OCI-LY3 (cell line): ENCODE data around the gene CAPZA3.

Experiments used
- H2AFZ ChIP-seq: fragments of 200-600, 300-600 bp; shearing (Covaris generic); 2 replicates; pipeline ENCODE4 v1.6.0; 2014; ENCODE audit warnings: antibody characterized with exemption, low read depth, low read length
- H3K27ac ChIP-seq: fragments of 200-600, 300-600 bp; sonication (generic); 2 replicates; pipeline ENCODE4 v1.5.1; 2014; ENCODE audit warnings: mild to moderate bottlenecking, low read length, moderate library complexity, mixed read lengths
- H3K27me3 ChIP-seq: fragments of 200-600, 300-600 bp; sonication (generic); 2 replicates; pipeline ENCODE4 v1.6.1; 2014; ENCODE audit warnings: low read depth, low read length, mixed read lengths
- H3K36me3 ChIP-seq: fragments of 200-600, 300-600 bp; sonication (generic); replicated peaks from 2 replicates; pipeline ENCODE3; 2014; ENCODE audit warnings: low read depth, low read length, mixed read lengths
- H3K4me1 ChIP-seq: fragments of 300-600, 200-600 bp; sonication (generic); 2 replicates; pipeline ENCODE4 v1.6.1; 2014; ENCODE audit warnings: low read length, mixed read lengths
- H3K4me2 ChIP-seq: fragments of 200-600, 300-600 bp; sonication (generic); 2 replicates; pipeline ENCODE4 v1.6.1; 2014; ENCODE audit warnings: low read length, mixed read lengths
- H3K4me3 ChIP-seq: fragments of 300-600, 200-600 bp; sonication (generic); 2 replicates; pipeline ENCODE4 v1.5.1; 2014; ENCODE audit warnings: antibody characterized with exemption, mild to moderate bottlenecking, low read length, moderate library complexity
- H3K79me2 ChIP-seq: fragments of 300-600, 200-600 bp; shearing (Covaris generic); 2 replicates; pipeline ENCODE4 v1.6.1; 2014; ENCODE audit warnings: mild to moderate bottlenecking, low read length, mixed read lengths
- H3K9ac ChIP-seq: fragments of 300-600, 200-600 bp; shearing (Covaris generic); 2 replicates; pipeline ENCODE4 v1.6.0; 2014; ENCODE audit warnings: mild to moderate bottlenecking, low read length, moderate library complexity
- H3K9me3 ChIP-seq: fragments of 200-600, 300-600 bp; shearing (Covaris generic); 2 replicates; pipeline ENCODE4 v1.6.1; 2014; ENCODE audit warnings: low read length, mixed read lengths; ENCODE audit not compliant: insufficient read depth
- H4K20me1 ChIP-seq: fragments of 200-600, 300-600 bp; sonication (generic); 2 replicates; pipeline ENCODE4 v1.6.1; 2016; ENCODE audit warnings: low read length, mixed read lengths; ENCODE audit not compliant: insufficient read depth
- CTCF ChIP-seq: fragments of 200-600, 300-600 bp; sonication (generic); IDR thresholded peaks from 2 replicates; pipeline ENCODE4 v1.5.1; 2014; ENCODE audit warnings: antibody characterized with exemption, low read length, low read depth
- EZH2phosphoT487 ChIP-seq: fragments of 200-600 bp; shearing (Covaris generic); IDR thresholded peaks from 2 replicates; pipeline ENCODE4 v1.6.1; 2018; ENCODE audit warnings: antibody characterized with exemption, mixed run types, low read depth

The CAPZA3 gene

GRCh38 chr12:18720690-18721089 lies 17.2 kb upstream of the CAPZA3 start:
- Histone ChIP-seq H3K27me3 (no peaks in the 10 kb centered on the region), H3K4me2 (no peak overlapping the region), H3K4me1 (no peaks in the 10 kb centered on the region), H4K20me1 (no peaks in the 10 kb centered on the region), H3K36me3 (no peaks in the 10 kb centered on the region), H3K9ac (no peak overlapping the region), H3K4me3 (no peak overlapping the region), H3K9me3 (no peaks in the 10 kb centered on the region), H3K27ac (no peak overlapping the region), H2AFZ (no peak overlapping the region), H3K79me2 (no peaks in the 10 kb centered on the region)
- TF ChIP-seq CTCF (no peak), EZH2phosphoT487 (no peak)

- Histone ChIP-seq H3K4me1 (no peaks in the 10 kb centered on the region), H3K4me2 (no peak overlapping the region), H3K9ac (no peak overlapping the region), H3K4me3 (no peak overlapping the region), H3K27me3 (no peaks in the 10 kb centered on the region), H3K79me2 (no peaks in the 10 kb centered on the region), H3K27ac (no peak overlapping the region), H4K20me1 (no peaks in the 10 kb centered on the region), H3K36me3 (no peaks in the 10 kb centered on the region), H3K9me3 (no peaks in the 10 kb centered on the region), H2AFZ (no peak overlapping the region)
- no peak for TF ChIP-seq EZH2phosphoT487
- TF ChIP-seq CTCF = no peak
Observed at GRCh38 chr12:18721452-18721851, 16.5 kb upstream of the CAPZA3 start.

GRCh38 chr12:18723752-18724151 lies 14.2 kb upstream of the CAPZA3 start:
- no peaks in the 10 kb centered on the region for H4K20me1 ChIP-seq
- no peak overlapping the region for H3K4me3 ChIP-seq
- no peaks in the 10 kb centered on the region for H3K4me1 ChIP-seq
- H2AFZ ChIP-seq = no peak overlapping the region
- H3K4me2 ChIP-seq = no peak overlapping the region
- H3K36me3 ChIP-seq = no peaks in the 10 kb centered on the region
- no peak overlapping the region for H3K9ac ChIP-seq
- H3K27me3 ChIP-seq = no peaks in the 10 kb centered on the region
- H3K27ac ChIP-seq = no peak overlapping the region
- no peak for TF ChIP-seq CTCF
- TF ChIP-seq EZH2phosphoT487 = no peak
- H3K9me3 ChIP-seq = no peaks in the 10 kb centered on the region
- H3K79me2 ChIP-seq = no peaks in the 10 kb centered on the region

- no peak overlapping the region for H3K27ac ChIP-seq
- TF ChIP-seq CTCF (no peak), EZH2phosphoT487 (no peak)
- H3K9ac ChIP-seq = no peak overlapping the region
- H3K9me3 ChIP-seq = no peaks in the 10 kb centered on the region
- H3K36me3 ChIP-seq = no peaks in the 10 kb centered on the region
- no peak overlapping the region for H3K4me3 ChIP-seq
- no peaks in the 10 kb centered on the region for H4K20me1 ChIP-seq
- no peaks in the 10 kb centered on the region for H3K4me1 ChIP-seq
- no peak overlapping the region for H3K4me2 ChIP-seq
- H3K27me3 ChIP-seq = no peaks in the 10 kb centered on the region
- no peak overlapping the region for H2AFZ ChIP-seq
- H3K79me2 ChIP-seq = no peaks in the 10 kb centered on the region
Observed at GRCh38 chr12:18731156-18731555, 6.8 kb upstream of the CAPZA3 start.
